Right lobe of liver (tissue), 6 donors: ENCODE measurements around the gene PCK2. TPM values are rescaled to one million over a fixed set of nuclear protein-coding genes. Genes with fewer than 3 reads are reported as not detected.

Experiments used
- ATAC-seq, 4 donors: fragments of 200-7000 bp; cut with Tn5 transposase; one replicate each; pipeline ENCODE4 v1.9.1; 2020; ENCODE audit warnings: mild to moderate bottlenecking in 4 of 4, moderate library complexity in 4 of 4
- DNase-seq, 3 donors: peaks; one replicate each; pipeline ENCODE4 v3.0.0-alpha.2; 2020
- H3K27ac ChIP-seq, 3 donors: fragments of 200-600 bp; one replicate each; pipeline ENCODE4 v1.8.0; 2022
- H3K27me3 ChIP-seq, 2 donors: fragments of 200-600 bp; one replicate each; pipeline ENCODE4 v1.8.0; 2022
- H3K36me3 ChIP-seq, 4 donors: fragments of 200-600 bp; sonication (generic) in 1 of 4; one replicate each; pipeline versions ENCODE4 v1.5.1 to v1.8.0; 2017 to 2022; ENCODE audit warnings: control low read depth in 1 of 4
- H3K4me1 ChIP-seq, 4 donors: fragments of 200-600 bp; sonication (generic) in 1 of 4; one replicate each; pipeline versions ENCODE4 v1.5.1 to v1.8.0; 2017 to 2022; ENCODE audit warnings: control low read depth in 1 of 4
- H3K4me3 ChIP-seq, 3 donors: fragments of 200-600 bp; one replicate each; pipeline ENCODE4 v1.8.0; 2022
- H3K9me3 ChIP-seq, 4 donors: fragments of 200-600 bp; sonication (generic) in 1 of 4; one replicate each; pipeline versions ENCODE4 v1.5.1 to v1.8.0; 2017 to 2022; ENCODE audit warnings: control low read depth in 1 of 4
- POLR2A ChIP-seq: fragments of 450-650 bp; IDR thresholded peaks from one replicate; pipeline ENCODE4 v1.6.1; 2017; ENCODE audit warnings: antibody characterized with exemption, mild to moderate bottlenecking
- WGBS: methylation state at CpG from one replicate; pipeline ENCODE4 v1.1.6; 2018; ENCODE audit warnings: low coverage, low lambda C conversion rate; ENCODE audit not compliant: insufficient coverage; ENCODE audit errors: missing lambda C conversion rate; 5-methylcytosine and 5-hydroxymethylcytosine counted together
- intact Hi-C, 2 donors: fragments of 100-400 bp; cut with DNase I; formaldehyde crosslinking; loops; one replicate each; pipeline versions ENCODE4 v1.11.2 to v1.14.1; 2022
- total RNA-seq, 6 experiments: library from RNA; depleted of rRNA in 2 of 6; stranded (reverse); fragments of >200 nt in 2 of 6; fragmentation: NEBNext Ultra II Directional in 3 of 6; extraction: Animal tissue kit (Norgen Biotek cat#: 25700) in 3 of 6; gene quantifications; one replicate each; pipeline versions ENCODE4 v1.1.0 to v1.2.4, GENCODE V29; 2016 to 2023
- TF ChIP-seq, protein P1 (sequence below), 4 donors: fragments of 200-600 bp in 3 of 4; fragments of 450-650 bp in 1 of 4; IDR thresholded peaks; one replicate each; pipeline versions ENCODE4 v1.5.1 to v1.8.0; 2016 to 2022; ENCODE audit warnings: antibody characterized with exemption in 4 of 4, mild to moderate bottlenecking in 2 of 4
- donor health status: DM: no; HTN: yes; CAD: no.
- donor health status: DM: no; HTN: no; CAD: no.
- donor health status: DM: no; HTN: no; CAD: no.
- donor health status: DM: no; HTN: yes; CAD: no.
- donor health status: DM: no; HTN: yes; CAD: no.

The PCK2 gene
- total RNA-seq, 6 experiments from 2014 or later: 124 to 615 (median 240) TPM

DNA sequence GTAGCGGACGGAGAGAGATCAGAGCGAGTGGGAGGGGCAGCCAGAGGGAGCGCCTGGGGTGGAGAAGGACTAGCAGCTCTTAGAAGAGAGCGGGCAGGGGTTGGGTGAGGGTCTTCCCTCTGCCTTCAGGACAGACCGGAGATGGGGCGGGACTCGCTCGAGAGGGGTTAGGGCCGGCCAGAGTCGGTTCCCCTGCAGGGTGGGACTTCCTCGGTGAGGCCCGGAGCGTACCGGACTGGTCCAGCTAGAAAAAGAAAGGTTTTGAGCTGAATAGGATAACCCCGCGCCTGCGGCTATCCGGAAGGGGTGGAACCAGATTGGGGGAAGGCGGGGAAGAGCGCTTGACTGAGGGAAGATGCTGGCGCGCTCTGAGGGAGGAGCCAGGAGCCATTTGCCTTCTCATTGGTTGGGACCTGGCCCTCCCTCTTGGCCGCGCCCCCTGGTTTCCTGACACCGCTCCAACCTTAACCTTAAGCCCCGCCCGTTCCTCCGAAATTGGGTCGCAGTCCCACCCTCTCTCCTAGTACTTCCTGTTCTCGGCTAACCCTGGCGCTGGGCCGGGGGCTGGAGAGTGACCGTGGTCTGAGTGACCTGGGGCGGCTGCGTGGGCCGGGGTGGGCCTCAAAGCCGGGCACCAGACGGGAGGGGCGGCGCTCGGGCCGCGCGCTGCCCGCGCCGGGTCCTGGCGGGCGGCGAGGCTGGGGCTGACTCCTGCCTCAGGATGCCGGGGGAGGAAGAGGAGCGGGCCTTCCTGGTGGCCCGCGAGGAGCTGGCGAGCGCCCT, 53.1 kb downstream of the PCK2 start, which contains the start of gene RNF31:
TSS of gene RNF31 (plus strand) at position 521 of the 783 bp plus-strand sequence. CDS start at position 722, 201 bp downstream.
- peaks cover 0 to 18% (median 4%) of the 10 kb centered on the region in 4 donors for H3K4me1 ChIP-seq
- WGBS: 0% methylated on average over 22 of the region's 57 CpGs
- H3K9me3 ChIP-seq: no peaks in the 10 kb centered on the region
- intact Hi-C loops: no loop called here
- TF ChIP-seq POLR2A: peak; percentile 54
- TF ChIP-seq, protein P1, sequence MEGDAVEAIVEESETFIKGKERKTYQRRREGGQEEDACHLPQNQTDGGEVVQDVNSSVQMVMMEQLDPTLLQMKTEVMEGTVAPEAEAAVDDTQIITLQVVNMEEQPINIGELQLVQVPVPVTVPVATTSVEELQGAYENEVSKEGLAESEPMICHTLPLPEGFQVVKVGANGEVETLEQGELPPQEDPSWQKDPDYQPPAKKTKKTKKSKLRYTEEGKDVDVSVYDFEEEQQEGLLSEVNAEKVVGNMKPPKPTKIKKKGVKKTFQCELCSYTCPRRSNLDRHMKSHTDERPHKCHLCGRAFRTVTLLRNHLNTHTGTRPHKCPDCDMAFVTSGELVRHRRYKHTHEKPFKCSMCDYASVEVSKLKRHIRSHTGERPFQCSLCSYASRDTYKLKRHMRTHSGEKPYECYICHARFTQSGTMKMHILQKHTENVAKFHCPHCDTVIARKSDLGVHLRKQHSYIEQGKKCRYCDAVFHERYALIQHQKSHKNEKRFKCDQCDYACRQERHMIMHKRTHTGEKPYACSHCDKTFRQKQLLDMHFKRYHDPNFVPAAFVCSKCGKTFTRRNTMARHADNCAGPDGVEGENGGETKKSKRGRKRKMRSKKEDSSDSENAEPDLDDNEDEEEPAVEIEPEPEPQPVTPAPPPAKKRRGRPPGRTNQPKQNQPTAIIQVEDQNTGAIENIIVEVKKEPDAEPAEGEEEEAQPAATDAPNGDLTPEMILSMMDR (IDR thresholded peaks at IDR 0.05): peak in 1 of 4 donors; percentile 12
- no peaks in the 10 kb centered on the region for H3K27me3 ChIP-seq
- ATAC-seq: peak; percentile 89 to 93 (median 90)
- peak within 1 kb of the TSS; percentile 70 to 86 (median 83) for H3K4me3 ChIP-seq
- H3K27ac ChIP-seq: peak within 1 kb of the TSS; percentile 49 to 79 (median 75)
- peaks cover 0 to 44% (median 19%) of the 10 kb centered on the region in 4 donors for H3K36me3 ChIP-seq
- peak; percentile 98 to 99 (median 98) for DNase-seq

DNA sequence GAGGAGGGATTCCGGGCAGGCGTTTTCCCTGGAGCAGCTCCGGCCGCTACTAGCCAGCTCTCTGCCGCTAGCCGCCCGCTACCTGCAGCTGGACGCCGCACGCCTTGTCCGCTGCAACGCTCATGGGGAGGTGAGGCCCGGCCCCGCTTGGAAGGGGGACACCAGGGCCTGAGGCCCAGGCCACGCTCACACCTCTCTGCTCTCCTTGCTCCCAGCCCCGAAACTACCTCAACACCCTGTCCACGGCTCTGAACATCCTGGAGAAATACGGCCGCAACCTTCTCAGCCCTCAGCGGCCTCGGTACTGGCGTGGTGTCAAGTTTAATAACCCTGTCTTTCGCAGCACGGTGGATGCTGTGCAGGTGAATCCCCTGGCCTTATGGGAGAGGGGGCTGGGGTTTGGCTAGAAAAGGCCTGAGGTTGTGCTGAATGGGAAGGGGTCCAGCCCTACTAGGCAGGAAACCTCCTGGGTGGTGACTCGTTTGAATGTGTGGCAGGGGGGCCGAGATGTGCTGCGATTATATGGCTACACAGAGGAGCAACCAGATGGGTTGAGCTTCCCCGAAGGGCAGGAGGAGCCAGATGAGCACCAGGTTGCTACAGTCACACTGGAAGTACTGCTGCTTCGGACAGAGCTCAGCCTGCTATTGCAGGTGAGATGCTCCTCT, 53.8 kb downstream of the PCK2 start:
- Histone ChIP-seq H3K4me1 (peaks cover 0 to 16% (median 3%) of the 10 kb centered on the region in 4 donors), H3K27me3 (no peaks in the 10 kb centered on the region), H3K4me3 (peak overlapping the region; percentile 70 to 86 (median 83)), H3K36me3 (peaks cover 0 to 52% (median 25%) of the 10 kb centered on the region in 4 donors), H3K9me3 (no peaks in the 10 kb centered on the region), H3K27ac (peak overlapping the region; percentile 49 to 79 (median 75))
- intact Hi-C loops: no loop called here
- TF ChIP-seq POLR2A: no peak
- TF ChIP-seq, protein P1 (IDR thresholded peaks at IDR 0.05): no peak
- WGBS: 0% methylated on average over 14 of the region's 29 CpGs
- ATAC-seq (no peak), DNase-seq (peak in 1 of 3 donors; percentile 69)

DNA sequence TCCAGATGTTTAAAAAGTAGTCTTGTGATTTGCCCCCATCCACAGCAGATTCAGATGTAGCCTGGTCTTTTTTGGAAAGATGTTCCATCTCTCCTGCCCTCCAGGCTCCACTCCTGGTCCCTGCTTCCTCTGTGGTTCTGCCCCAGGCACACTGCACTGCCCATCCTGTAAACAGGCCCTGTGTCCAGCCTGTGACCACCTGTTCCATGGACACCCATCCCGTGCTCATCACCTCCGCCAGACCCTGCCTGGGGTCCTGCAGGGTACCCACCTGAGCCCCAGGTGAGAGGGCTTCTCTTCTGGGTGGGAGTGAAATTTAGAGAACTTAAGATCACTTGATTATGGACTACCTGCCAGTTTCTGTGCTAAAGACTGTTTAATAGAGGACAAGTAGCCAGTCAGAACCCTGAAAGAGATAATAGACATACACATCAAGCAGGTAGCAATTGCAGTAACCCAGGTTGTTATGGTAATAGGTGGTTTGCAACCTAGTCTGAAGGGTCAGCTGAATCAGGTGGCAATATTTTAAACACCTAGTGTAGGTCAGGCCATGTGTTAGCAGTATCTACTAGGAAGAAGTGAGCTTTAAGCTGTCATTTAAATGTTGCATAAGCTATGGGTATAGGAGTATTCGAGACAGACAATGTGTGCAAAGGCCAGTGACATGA, 55.3 kb downstream of the PCK2 start:
- ATAC-seq (no peak), DNase-seq (peak in 1 of 3 donors; percentile 45)
- TF ChIP-seq POLR2A: no peak
- TF ChIP-seq, protein P1 (IDR thresholded peaks at IDR 0.05): no peak
- Histone ChIP-seq H3K27me3 (no peaks in the 10 kb centered on the region), H3K4me1 (peaks cover 0 to 16% (median 3%) of the 10 kb centered on the region in 4 donors), H3K9me3 (no peaks in the 10 kb centered on the region), H3K4me3 (no peak overlapping the region), H3K27ac (no peak overlapping the region), H3K36me3 (peaks cover 0 to 51% (median 22%) of the 10 kb centered on the region in 4 donors)
- intact Hi-C loops: no loop called here
- 92% methylated on average over 2 of the region's 3 CpGs for WGBS

DNA sequence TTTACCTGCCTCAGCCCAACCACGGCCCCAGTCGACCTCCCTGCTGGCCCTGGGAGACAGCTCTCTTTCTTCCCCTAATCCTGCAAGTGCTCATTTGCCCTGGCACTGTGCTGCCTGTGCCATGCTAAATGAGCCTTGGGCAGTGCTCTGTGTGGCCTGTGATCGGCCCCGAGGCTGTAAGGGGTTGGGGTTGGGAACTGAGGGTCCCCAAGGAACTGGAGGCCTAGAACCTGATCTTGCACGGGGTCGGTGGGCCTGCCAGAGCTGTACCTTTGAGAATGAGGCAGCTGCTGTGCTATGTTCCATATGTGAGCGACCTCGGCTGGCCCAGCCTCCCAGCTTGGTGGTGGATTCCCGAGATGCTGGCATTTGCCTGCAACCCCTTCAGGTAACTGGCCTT, 56.0 kb downstream of the PCK2 start:
- intact Hi-C loops: loop anchor here in 1 of 2 donors (10.0 kb wide), 1 partner anchor 55 kb away; the partner anchor contains the start of gene PCK2
- no peaks in the 10 kb centered on the region for H3K9me3 ChIP-seq
- no peak for ATAC-seq
- peaks cover 0 to 56% (median 22%) of the 10 kb centered on the region in 4 donors for H3K36me3 ChIP-seq
- no peak overlapping the region for H3K4me3 ChIP-seq
- DNase-seq: peak in 1 of 3 donors; percentile 24
- H3K27me3 ChIP-seq: no peaks in the 10 kb centered on the region
- H3K4me1 ChIP-seq: peaks cover 0 to 16% (median 3%) of the 10 kb centered on the region in 4 donors
- WGBS: 71% methylated on average over 4 of the region's 9 CpGs
- no peak overlapping the region for H3K27ac ChIP-seq
- no peak for TF ChIP-seq POLR2A
- TF ChIP-seq, protein P1 (IDR thresholded peaks at IDR 0.05): no peak
